Uterus (tissue), 4 donors: ENCODE data around the gene PRSS8. TPM values are rescaled to one million over a fixed set of nuclear protein-coding genes. Genes with fewer than 3 reads are reported as not detected.

ENCODE experiments used
- DNase-seq, 2 donors: peaks; one replicate each; pipeline ENCODE4 v3.0.0-alpha.2; 2019 to 2020
- H3K27ac ChIP-seq, 2 donors: fragments of 200-600 bp; sonication (generic); 1 replicate in 1 of 2; 2 replicates in 1 of 2; pipeline ENCODE4 v1.5.1; 2016 to 2018
- H3K27me3 ChIP-seq, 2 donors: fragments of 200-600 bp; sonication (generic); one replicate each; pipeline ENCODE4 v1.5.1; 2018 to 2019; ENCODE audit warnings: control low read depth in 1 of 2
- H3K36me3 ChIP-seq, 2 donors: fragments of 200-600 bp; sonication (generic); one replicate each; pipeline ENCODE4 v1.5.1; 2019; ENCODE audit warnings: control low read depth in 1 of 2
- H3K4me1 ChIP-seq, 2 donors: fragments of 200-600 bp; sonication (generic); one replicate each; pipeline ENCODE4 v1.5.1; 2018 to 2019; ENCODE audit warnings: control low read depth in 1 of 2
- H3K4me3 ChIP-seq, 2 donors: fragments of 200-600 bp; sonication (generic); 1 replicate in 1 of 2; 2 replicates in 1 of 2; pipeline ENCODE4 v1.5.1; 2018 to 2019; ENCODE audit warnings: mild to moderate bottlenecking in 1 of 2
- H3K9me3 ChIP-seq, 2 donors: fragments of 200-600 bp; sonication (generic); one replicate each; pipeline ENCODE4 v1.5.1; 2019; ENCODE audit warnings: control low read depth in 1 of 2
- CTCF ChIP-seq, 4 experiments: fragments of 200-600 bp in 2 of 4; fragments of 450-650 bp in 2 of 4; sonication (generic) in 2 of 4; IDR thresholded peaks; one replicate each; pipeline ENCODE4 v1.5.1; 2016 to 2019; ENCODE audit warnings: antibody characterized with exemption in 4 of 4, mild to moderate bottlenecking in 2 of 4, moderate library complexity in 1 of 4
- POLR2A ChIP-seq, 2 donors: fragments of 450-650 bp; IDR thresholded peaks; one replicate each; pipeline ENCODE4 v1.6.1; 2016; ENCODE audit warnings: antibody characterized with exemption in 2 of 2, mild to moderate bottlenecking in 1 of 2, moderate library complexity in 1 of 2
- intact Hi-C: fragments of 100-400 bp; cut with DNase I; formaldehyde crosslinking; loops from one replicate; pipeline ENCODE4 v1.15.1; 2023; ENCODE audit warnings: low total_unique reads
- total RNA-seq, 4 donors: library from RNA; depleted of rRNA in 3 of 4; stranded (reverse); fragments of >200 nt in 3 of 4; gene quantifications; one replicate each; pipeline versions ENCODE4 v1.1.0 to v1.2.4, GENCODE V29; 2014 to 2023
- donor health status: DM: yes; HTN: yes; CAD: no.

PRSS8 gene
- total RNA-seq, 4 donors from 2014 or later: 0.26 to 8.7 TPM; not detected in 2

- Histone ChIP-seq H3K4me1 (peaks cover 0 to 4% of the 10 kb centered on the region in 2 donors), H3K4me3 (no peak overlapping the region), H3K27ac (no peak overlapping the region), H3K36me3 (no peaks in the 10 kb centered on the region), H3K27me3 (no peaks in the 10 kb centered on the region), H3K9me3 (no peaks in the 10 kb centered on the region)
- intact Hi-C loops: no loop called here
- no peak for DNase-seq
- TF ChIP-seq POLR2A (IDR thresholded peaks at IDR 0.05): no peak
Measured at GRCh38 chr16:31114468-31114867, 21.1 kb downstream of the PRSS8 start.

- H3K27me3 ChIP-seq: no peaks in the 10 kb centered on the region
- no peak overlapping the region for H3K27ac ChIP-seq
- no peak for TF ChIP-seq CTCF (IDR thresholded peaks at IDR 0.05)
- no peak for TF ChIP-seq POLR2A (IDR thresholded peaks at IDR 0.05)
- no peak overlapping the region for H3K4me3 ChIP-seq
- H3K9me3 ChIP-seq: no peaks in the 10 kb centered on the region
- peaks cover 0 to 10% of the 10 kb centered on the region in 2 donors for H3K4me1 ChIP-seq
- H3K36me3 ChIP-seq: no peaks in the 10 kb centered on the region
- intact Hi-C loops: no loop called here
- no peak for DNase-seq
Measured at GRCh38 chr16:31113121-31114120, 22.1 kb downstream of the PRSS8 start.

GRCh38 chr16:31112711-31113110 lies 22.8 kb downstream of the PRSS8 start:
- Histone ChIP-seq H3K4me1 (peaks cover 0 to 10% of the 10 kb centered on the region in 2 donors), H3K27ac (no peak overlapping the region), H3K27me3 (no peaks in the 10 kb centered on the region), H3K9me3 (no peaks in the 10 kb centered on the region), H3K4me3 (no peak overlapping the region), H3K36me3 (no peaks in the 10 kb centered on the region)
- TF ChIP-seq CTCF (IDR thresholded peaks at IDR 0.05) (no peak), POLR2A (IDR thresholded peaks at IDR 0.05) (no peak)
- no peak for DNase-seq
- intact Hi-C loops: no loop called here

- Histone ChIP-seq H3K27me3 (no peaks in the 10 kb centered on the region), H3K4me3 (no peak overlapping the region), H3K4me1 (peaks cover 0 to 10% of the 10 kb centered on the region in 2 donors), H3K9me3 (no peaks in the 10 kb centered on the region), H3K36me3 (no peaks in the 10 kb centered on the region), H3K27ac (no peak overlapping the region)
- intact Hi-C loops: no loop called here
- no peak for TF ChIP-seq POLR2A (IDR thresholded peaks at IDR 0.05)
- TF ChIP-seq CTCF (IDR thresholded peaks at IDR 0.05): no peak
- DNase-seq: no peak
Measured at GRCh38 chr16:31111881-31112466, 23.6 kb downstream of the PRSS8 start.

- TF ChIP-seq POLR2A (IDR thresholded peaks at IDR 0.05) (no peak), CTCF (IDR thresholded peaks at IDR 0.05) (no peak)
- Histone ChIP-seq H3K27me3 (no peaks in the 10 kb centered on the region), H3K36me3 (no peaks in the 10 kb centered on the region), H3K4me3 (no peak overlapping the region), H3K4me1 (peaks cover 0 to 6% of the 10 kb centered on the region in 2 donors), H3K9me3 (no peaks in the 10 kb centered on the region), H3K27ac (no peak overlapping the region)
- intact Hi-C loops: no loop called here
- no peak for DNase-seq
Measured at GRCh38 chr16:31110106-31111034, 25.2 kb downstream of the PRSS8 start.
